NCI-H2196 (cell line): Measurements from ENCODE around the gene MIGA1.
"Not testable (repeated sequence)": the region's sequence is repeated elsewhere in the genome, so short reads cannot be mapped to it uniquely, and the experiment has no call there.

Experiments used
- DNase-seq: peaks from one replicate; lab custom pipeline; 2025; ENCODE audit not compliant: unreplicated experiment; lab: John Stamatoyannopoulos, UW

The MIGA1 gene

GRCh38 chr1:77905603-77906002, 126.2 kb downstream of the MIGA1 start:
- DNase-seq = no peak

DNA sequence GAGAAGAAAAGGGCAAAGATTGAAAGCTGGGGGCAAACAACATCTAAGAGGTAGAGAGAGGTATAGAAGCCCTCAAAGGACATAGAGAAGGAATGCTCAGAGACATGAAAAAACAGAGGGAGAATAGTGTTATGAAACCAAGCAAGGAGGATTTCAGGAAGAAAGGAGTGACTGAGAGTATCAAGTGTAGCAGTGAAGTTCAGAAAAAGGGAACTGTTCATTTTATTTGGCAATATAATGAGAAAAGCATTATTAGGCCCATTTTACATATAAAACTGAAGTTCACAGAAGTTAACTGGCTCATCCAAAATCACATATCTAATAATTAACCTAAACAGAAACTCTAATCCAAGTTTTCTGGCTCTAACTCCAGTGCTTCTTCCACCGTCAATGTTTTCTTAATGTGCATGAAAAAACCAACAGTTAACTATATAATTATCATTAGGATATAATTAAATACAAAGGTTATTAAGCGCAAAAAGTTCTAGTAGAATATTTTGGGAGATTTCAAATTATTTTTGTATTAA, 126.6 kb downstream of the MIGA1 start:
- DNase-seq = no peak

DNA sequence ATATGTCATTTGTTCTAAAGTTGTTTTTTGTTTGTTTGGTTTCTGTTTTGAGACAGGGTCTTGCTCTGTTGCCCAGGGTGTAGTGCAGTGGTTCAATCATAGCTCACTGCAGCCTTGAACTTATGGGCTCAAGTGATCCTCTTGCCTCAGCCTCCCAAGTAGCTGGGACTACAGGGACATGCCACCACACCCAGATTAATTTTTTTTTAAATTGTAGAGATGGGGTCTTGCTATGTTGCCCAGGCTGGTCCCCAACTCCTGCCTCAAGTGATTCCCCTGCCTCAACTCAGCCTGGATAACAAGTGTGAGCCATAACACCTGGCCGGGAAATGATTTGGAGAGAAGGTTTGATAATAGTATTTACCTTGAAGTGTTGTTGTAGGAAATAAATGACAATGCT, 127.2 kb downstream of the MIGA1 start:
- DNase-seq = no peak

GRCh38 chr1:77910116-77910515, 130.7 kb downstream of the MIGA1 start:
- DNase-seq = no peak

GRCh38 chr1:77918918-77919317, 139.5 kb downstream of the MIGA1 start:
- not testable (repeated sequence) for DNase-seq

DNA sequence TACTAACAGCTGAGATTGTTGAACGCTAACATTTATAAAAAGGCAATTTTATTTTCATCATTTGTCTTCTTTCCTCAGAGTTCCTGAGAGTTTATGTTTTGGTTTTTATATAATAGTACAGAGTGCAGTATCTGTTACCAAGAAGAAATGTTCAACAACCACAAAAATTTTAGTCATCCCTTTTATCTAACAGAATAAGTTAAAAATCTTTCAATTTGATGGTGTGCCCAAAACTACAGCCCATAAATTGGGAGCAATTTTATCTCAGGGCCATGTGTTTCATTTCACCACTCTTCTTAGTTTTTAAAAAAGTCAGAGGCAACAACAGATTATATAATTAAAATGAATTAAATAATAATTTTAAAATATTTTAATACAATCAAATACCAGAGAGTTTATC, 146.1 kb downstream of the MIGA1 start:
- no peak for DNase-seq

- DNase-seq = no peak
These were observed 146.5 kb downstream of the MIGA1 start for GRCh38 chr1:77925956-77926355.

DNA sequence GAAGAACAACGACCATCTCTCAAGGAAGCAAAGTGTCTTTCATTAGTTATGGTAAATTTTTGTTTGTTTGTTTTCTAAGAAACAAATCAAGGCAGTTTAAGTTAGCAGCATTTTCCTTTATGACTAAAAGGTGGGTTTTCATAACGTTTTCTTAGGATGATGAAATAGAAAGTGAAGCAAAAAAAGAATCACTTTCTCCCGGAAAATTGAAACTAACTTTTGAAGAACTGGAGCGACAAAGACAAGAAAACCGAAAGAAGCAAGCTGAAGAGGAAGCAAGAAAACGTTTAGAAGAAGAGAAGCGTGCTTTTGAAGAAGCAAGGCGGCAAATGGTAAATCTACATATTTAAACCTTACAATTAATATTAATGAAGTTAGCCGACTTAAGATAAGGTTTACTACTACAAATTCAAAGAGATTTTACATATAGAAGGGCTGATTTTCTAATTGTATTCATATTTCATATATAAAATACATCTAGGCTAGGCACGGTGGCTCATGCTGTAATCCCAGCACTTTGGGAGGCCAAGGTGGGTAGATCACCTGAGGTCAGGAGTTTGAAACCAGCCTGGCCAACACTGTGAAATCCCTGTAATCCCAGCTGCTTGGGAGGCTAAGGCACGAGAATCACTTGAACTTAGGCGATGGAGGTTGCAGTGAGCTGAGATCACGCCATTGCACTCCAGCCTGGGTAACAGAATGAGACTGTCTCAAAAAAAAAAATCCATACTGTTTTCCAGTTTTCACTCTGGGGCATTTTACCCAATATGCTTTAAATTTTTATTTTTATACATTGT, 147.3 kb downstream of the MIGA1 start:
- no peak for DNase-seq

- DNase-seq = no peak
These were observed 148.0 kb downstream of the MIGA1 start for GRCh38 chr1:77927414-77927813.
